IPS-18c (cell line): ENCODE data around the gene PDE8B.

Experiments used
- H3K4me3 ChIP-seq: 2 replicates; pipeline ENCODE4 v1.7.0; 2013; ENCODE audit warnings: low read depth, mild to moderate bottlenecking, low read length, moderate library complexity; ENCODE audit not compliant: insufficient read depth
- H3K9me3 ChIP-seq: one replicate; pipeline ENCODE4 v1.6.1; 2013; ENCODE audit warnings: mild to moderate bottlenecking, low read length, moderate library complexity; ENCODE audit not compliant: control insufficient read depth, insufficient read depth

The PDE8B gene

DNA sequence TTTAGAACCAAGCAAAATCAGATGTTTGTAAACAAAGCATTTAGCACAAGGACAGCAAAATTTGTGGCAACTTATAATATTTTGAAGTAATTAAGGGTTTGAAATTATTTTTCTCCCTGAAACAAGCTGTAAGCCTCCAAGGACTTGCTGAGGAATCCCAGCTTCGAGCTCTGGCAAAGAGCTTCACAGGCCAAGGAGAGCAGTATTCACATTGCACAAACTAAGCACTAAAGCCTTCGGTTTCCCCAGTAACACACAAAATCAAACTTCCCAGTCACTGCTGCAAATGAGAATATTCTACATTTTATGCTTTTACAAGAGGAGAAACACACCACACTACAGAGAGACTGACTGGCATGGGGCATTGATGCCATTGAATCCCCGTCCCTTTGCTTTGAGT, 179.7 kb downstream of the PDE8B start:
- no peaks in the 10 kb centered on the region for H3K9me3 ChIP-seq
- no peak overlapping the region for H3K4me3 ChIP-seq

DNA sequence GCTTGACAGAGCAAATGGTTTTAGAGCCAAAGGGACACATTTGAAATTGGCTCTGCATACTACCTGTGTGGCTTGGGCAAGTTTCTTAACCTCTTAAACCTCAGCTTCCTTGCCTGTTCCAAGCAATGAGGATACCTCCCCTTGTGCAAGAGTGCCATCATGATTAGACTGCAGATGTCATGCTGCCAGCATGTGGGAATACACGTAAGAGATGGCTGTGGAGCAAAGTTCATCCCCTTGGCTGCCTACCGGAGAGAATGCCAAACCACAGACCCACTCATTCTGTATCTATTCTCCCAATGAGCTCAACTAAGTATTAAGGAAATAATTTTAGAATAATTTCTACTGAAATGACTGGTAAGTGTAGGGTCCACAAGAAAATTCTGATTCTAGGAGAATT, 180.3 kb downstream of the PDE8B start:
- Histone ChIP-seq H3K9me3 (no peaks in the 10 kb centered on the region), H3K4me3 (no peak overlapping the region)

DNA sequence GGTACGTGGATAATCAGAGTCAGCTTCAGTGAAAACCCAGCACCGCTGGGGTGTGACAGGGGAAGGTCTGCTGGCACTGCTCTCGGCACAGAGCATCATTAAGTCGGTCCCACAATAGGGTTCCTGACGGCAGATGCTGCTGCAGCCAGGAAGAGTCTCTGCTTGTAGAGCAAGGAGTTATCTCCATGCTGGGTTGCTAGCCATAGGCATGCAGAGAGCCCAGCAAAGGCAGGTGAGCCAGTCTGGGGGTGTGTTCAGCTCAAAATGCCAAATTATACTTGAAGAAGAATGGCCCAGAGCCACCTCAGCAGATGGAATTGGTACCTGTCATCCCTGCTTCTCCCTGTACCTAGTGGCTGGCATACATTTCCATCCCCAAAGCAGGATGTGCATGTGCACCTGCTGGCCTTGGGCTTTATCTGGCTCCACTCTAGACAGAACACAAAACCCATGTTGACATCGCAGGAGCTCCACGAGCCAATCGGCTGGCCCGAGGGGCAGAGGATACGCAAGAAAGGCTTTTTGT, 180.8 kb downstream of the PDE8B start:
- no peaks in the 10 kb centered on the region for H3K9me3 ChIP-seq
- no peak overlapping the region for H3K4me3 ChIP-seq

DNA sequence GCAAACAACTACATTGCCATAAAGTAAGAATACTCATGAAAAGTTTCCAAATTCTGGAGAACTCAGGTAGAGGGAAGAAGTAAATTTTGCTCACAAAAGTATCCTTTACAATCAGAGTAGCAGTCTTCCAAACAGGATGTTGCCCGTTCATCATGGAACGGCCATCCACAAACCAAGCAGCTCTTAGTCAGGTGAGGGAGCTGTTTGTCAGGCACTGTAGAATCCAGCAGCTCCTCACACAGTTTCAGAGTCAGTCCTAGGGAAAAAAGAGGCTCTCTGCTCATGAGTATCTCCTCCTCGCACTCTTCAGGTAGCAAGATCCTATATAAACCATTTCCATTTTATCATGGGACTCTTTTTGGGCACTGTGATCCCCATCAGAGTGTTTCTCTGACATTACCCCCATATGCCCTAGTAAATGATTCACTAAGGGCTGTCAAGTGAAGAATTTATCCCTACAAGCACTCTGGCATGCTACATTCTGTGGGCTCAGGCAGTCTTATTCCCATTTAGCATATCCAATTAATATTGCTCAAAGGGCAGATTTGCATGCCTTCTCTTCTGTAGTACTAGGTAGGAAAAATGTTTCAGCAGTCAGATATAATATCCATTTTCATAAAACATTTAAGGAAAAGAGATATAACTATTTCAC, 183.7 kb downstream of the PDE8B start:
- H3K4me3 ChIP-seq = no peak overlapping the region
- no peaks in the 10 kb centered on the region for H3K9me3 ChIP-seq

DNA sequence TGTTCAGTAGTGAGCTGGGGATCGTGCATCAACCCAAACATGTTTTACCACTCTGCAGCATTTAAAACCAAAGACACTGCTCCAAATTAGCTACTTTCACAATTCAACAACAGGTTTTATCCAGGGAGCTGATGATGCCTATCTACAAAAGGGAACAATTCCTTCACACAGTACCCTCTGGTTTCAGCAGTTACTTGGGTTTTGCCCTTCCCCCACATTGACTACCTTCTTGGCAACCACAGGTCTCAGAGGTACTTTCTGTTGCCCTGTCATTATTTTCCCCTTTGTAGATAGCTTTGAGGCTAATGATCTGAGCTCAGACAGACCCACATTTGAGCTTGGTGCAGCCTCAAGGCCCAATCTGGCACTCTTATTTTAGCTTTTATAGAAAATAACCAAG, 185.5 kb downstream of the PDE8B start:
- H3K4me3 ChIP-seq = no peak overlapping the region
- no peaks in the 10 kb centered on the region for H3K9me3 ChIP-seq

DNA sequence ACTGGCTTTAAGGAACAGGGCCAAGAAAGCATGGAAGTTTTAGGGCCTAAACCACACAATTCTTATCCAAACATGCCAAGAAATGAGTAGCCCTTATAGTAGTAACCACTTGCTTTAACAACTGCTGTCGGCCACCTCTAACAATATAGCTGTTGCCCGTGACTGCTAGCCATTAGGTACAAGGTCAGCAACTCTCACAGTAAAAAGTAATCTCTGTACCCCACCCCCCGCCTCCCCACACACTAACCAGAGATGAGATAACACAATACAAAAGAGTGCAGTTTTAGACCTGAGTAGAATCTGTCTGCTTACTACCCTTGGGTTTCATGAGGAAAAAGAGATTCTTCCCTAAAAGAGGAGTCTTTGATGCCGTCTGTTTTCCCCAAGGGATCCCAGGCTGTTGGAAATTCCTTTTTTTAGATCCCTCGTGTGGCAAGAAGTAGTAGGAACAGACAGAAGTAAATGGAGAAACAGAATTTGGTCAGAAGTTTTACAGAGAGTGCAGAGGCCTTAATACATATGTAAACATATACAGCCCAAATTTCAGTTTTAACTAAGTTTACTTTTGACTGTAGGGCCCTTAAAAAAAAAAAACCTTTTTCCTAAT, 187.3 kb downstream of the PDE8B start:
- H3K9me3 ChIP-seq = no peaks in the 10 kb centered on the region
- H3K4me3 ChIP-seq = no peak overlapping the region

DNA sequence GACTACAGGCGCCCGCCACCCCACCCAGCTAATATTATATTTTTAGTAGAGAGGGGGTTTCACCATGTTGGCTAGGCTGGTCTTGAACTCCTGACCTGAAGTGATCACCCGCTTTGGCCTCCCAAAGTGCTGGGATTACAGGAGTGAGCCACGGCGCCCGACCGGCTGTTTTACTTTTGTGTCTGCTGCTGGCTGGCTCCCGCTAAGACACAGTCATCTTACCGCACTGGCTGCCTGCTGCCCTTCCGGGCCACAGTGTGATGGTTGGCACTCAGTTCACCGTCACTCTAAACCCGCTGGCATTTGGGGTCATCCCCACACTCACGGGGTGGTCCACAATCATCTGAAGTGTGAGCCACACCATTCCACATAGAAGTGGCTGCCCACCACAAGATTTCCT, 188.0 kb downstream of the PDE8B start:
- no peak overlapping the region for H3K4me3 ChIP-seq
- no peaks in the 10 kb centered on the region for H3K9me3 ChIP-seq

DNA sequence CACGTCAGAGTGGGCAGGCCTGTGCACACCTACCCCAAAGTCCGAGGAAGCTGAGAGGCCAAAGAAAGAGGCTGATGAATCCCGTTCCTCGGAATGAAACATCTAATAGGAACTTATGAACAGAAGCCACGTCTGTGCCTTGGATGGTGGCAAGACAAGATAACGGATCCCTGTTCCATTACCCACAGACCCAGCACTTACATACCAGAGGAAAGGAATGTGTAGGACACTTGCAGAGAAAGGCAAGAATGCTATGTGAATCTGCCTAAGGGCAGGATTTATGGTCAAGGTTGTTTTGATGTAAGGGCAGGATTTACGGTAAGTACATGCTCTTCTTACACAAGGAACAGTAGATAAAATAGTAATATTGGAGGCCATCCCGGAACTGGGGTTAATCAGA, 188.4 kb downstream of the PDE8B start:
- H3K9me3 ChIP-seq = no peaks in the 10 kb centered on the region
- H3K4me3 ChIP-seq = no peak overlapping the region

DNA sequence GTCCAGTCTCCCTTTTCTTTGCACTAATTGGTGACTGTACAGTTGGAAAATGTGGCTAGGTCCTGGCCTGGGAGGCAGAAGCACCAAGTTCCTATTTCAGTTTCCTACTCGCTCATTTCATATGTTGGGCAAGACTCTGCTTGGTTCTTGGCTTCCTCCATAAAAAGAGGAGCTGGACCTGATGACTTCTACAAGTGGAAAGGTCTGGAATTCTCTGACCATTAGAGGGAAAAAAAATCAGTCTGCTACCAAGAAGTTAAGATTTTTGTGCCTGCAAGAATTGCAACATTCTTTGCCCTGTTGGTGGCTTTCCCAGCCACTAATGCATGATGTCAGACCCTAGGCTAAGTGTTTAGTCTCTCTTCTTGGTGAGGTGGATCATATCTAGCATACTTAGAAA, 190.2 kb downstream of the PDE8B start:
- no peak overlapping the region for H3K4me3 ChIP-seq
- H3K9me3 ChIP-seq = no peaks in the 10 kb centered on the region

DNA sequence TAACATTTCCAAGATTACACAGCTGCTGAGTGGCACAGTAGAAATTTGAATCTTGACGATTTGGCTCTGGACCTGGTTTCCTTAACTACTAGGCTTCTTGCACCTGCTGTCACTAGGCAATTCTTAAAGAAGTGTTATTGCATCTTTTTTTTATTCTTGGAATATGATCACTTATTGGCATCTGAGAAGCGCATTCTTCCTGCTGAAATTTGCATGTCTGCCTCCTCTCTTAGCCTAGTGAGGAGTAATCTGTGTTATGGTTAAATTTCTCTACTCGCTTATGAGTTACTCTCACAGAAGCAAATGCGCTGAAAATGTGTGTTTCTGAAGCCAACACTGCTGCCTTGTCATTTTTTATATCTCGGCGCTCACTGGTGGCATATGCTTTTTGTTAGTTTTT, 192.3 kb downstream of the PDE8B start:
- Histone ChIP-seq H3K9me3 (no peaks in the 10 kb centered on the region), H3K4me3 (no peak overlapping the region)

DNA sequence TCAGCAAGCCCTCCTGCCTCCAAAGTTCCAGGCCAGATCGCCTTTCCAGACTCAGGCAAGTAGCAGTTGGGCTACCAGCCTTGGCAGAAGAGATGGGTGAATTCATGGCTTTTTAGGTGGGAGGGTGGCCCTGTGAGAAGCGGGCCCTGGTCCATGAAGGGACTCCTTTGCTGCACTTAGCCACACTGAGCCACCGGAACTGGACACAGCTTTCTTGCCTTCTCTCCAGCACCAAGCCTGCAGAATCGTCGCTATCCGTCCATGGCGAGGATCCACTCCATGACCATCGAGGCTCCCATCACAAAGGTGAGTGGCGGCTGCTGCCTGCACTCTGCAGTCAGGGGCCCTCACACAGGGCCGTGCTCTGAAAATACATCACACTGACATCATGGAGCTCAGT, 196.7 kb downstream of the PDE8B start:
- Histone ChIP-seq H3K9me3 (no peaks in the 10 kb centered on the region), H3K4me3 (no peak overlapping the region)

DNA sequence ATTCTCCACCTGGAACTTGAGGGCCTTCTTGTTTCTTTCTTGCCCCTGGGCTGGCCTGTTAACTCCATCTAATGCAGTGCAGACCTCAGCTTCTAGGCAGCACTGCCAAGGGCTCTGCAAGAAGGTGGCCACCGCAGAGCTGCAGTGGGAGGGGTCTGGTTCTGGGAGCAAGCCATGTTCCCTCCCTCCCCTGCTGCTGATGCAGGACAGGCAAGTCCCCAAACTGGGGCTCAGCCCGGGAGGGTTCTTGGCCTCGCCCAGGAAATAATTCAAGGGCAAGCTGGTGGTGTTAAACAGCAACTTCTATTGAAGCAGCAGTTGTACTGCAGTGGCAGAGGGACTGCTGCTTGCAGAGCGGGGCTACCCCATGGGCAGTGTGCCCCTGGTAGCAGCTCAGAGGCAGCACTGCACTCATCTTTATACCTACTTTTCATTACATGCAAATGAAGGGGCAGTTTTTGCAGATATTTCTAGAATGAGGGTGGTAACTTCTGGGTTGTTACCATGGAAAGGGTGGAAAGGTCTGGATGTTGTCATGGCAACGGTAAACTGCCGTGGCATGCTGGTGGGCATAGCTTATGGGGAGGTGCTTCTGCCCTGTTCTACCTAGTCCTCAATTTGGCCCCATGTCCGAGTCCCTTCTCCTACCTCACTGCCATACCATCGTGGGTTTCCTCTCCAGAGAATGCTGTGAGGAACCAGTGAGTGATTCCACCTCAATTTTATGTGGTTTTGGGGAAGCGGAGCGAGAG, 199.6 kb downstream of the PDE8B start:
- Histone ChIP-seq H3K9me3 (no peaks in the 10 kb centered on the region), H3K4me3 (no peak overlapping the region)

DNA sequence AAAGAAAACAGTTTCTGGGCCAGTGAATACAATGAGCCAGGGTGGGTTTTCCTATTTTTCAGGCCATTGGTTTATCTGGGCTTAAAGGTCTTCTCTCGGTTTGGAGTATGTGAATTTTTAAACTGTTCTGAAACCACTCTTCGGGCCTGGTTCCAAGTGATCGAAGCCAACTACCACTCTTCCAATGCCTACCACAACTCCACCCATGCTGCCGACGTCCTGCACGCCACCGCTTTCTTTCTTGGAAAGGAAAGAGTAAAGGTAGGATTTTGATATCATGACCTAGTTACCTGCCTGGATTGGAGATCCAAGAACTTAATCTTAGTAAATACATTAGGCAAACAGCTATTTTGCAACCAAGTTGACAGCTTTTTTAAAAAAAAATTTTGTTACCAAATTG, 202.6 kb downstream of the PDE8B start:
- Histone ChIP-seq H3K4me3 (no peak overlapping the region), H3K9me3 (no peaks in the 10 kb centered on the region)

DNA sequence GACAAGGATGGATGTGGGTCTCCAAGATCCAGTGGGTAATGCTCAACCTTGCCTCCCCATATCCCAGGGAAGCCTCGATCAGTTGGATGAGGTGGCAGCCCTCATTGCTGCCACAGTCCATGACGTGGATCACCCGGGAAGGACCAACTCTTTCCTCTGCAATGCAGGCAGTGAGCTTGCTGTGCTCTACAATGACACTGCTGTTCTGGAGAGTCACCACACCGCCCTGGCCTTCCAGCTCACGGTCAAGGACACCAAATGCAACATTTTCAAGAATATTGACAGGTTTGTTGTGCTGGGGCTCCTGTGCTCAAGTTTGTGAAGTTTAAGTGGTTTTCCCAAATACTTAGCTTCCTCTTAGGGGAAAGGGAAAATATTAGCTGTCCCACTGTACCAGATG, 207.7 kb downstream of the PDE8B start:
- no peak overlapping the region for H3K4me3 ChIP-seq

DNA sequence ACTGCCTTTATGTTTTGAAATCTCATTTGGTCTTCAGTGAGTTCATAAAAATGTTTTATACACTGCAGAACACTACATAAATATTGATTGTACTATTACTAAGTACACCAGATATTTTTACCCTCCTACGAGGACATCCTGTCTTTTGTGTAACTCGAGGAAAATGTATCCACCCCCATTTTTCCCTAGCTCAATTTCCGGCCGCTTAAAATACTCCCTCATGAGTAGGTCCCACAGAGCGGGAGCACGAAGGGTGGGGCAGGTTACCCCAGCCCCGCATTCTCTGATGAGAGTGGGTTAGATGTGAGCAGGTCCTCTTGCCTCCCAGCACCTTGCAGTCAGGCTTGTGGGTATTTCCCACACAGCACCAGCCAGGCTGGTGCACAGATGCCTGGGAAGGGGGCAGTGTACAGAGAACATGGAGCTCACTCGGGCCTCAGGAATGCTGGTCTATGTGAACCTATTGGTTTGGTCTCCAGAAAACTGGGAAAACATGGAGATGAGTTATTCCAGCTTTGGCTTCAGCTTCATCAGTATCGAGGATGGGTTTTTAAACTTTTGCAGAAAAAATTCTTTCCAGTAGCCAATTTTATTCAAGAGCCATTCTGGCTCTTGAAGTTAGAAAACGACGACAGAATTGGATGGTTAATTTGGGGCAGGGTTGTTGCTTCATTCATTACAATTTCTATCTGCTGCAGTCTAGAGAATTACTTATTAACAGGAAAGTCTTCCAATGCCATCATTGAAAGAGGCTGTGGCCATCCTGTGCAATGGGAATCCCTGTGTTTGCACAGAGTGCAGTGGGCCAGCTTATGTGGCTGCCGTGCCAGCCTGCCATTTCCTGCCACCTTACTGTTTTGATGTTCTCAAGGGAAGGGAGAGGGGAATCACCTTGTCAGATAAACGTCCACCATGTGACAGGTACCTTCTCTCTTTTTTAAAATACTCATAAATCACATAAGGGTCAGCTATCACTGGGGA, 208.4 kb downstream of the PDE8B start:
- H3K9me3 ChIP-seq = no peaks in the 10 kb centered on the region
- H3K4me3 ChIP-seq = no peak overlapping the region

More for the DNA sequence above, 207.7 kb downstream of the PDE8B start:
- no peaks in the 10 kb centered on the region for H3K9me3 ChIP-seq

DNA sequence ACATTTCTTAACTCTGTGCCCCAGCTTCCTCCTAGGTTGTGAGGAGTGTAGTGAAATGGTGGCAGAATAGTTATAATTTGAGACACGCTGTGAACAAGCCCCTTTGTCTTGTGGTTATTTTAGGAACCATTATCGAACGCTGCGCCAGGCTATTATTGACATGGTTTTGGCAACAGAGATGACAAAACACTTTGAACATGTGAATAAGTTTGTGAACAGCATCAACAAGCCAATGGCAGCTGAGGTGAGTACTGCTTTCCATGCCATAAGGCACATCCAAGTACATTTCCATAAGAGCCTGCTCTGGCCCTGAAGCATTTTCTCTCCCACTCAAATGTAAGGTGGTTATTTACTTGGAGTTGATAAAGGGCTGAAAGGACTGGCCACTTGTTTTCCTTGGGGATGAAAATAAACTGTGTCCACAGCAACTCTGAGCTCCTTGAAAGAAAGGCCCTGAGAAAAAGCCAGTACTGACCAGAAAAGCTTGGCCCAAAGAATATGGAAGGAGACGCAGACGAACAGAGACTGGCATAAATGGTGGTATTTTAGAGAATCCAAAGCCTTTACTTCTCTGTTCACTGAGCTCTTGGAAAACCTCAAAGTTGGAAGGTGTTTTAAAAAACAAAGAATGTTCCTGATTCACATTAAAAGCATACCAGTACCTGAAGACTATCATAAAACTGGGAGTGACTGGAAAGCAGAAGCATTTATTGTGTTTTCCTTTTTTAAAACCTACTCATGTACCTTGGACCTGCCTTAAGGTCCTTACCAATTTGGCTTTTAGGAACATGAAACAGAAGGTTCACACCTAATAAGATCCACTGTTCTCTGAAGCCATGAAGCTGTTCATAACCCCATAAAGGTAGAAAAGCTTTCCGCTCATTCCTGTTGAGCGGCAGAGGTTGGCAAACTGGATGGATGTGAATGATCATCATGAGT, 209.4 kb downstream of the PDE8B start:
- Histone ChIP-seq H3K4me3 (no peak overlapping the region), H3K9me3 (no peaks in the 10 kb centered on the region)
